ENCODE measurements around the gene DAPK3. TPM values are rescaled to one million over a fixed set of nuclear protein-coding genes. Genes with fewer than 3 reads are reported as not detected.

The DAPK3 gene
- total and polyA plus RNA-seq, 12 donors = 72.5 to 222 (median 112) TPM

GRCh38 chr19:3964256-3965194 lies 6.4 kb downstream of the DAPK3 start:
- Histone ChIP-seq H3K9me3 (no peaks in the 10 kb centered on the region), H3K27me3 (no peaks in the 10 kb centered on the region), H3K4me3 (no peak overlapping the region), H3K27ac (peak overlapping the region in 5 of 10 donors; percentile 4 to 99 (median 14)), H3K4me1 (peaks cover 29 to 62% (median 42%) of the 10 kb centered on the region in 9 donors), H3K36me3 (peaks cover 10 to 98% (median 74%) of the 10 kb centered on the region in 9 donors)
- TF ChIP-seq CTCF (IDR thresholded peaks at IDR 0.05) = no peak
- ATAC-seq = no peak
- intact Hi-C loops (cut with DNase I) = no loop called here
- WGBS, 2 donors = 84 to 85% methylated on average over 58 to 60 of the region's 60 CpGs
- DNase-seq = no peak

- ATAC-seq (peak in 1 of 8 donors; percentile 0), DNase-seq (no peak)
- Histone ChIP-seq H3K4me3 (no peak overlapping the region), H3K27me3 (no peaks in the 10 kb centered on the region), H3K4me1 (peaks cover 22 to 54% (median 33%) of the 10 kb centered on the region in 9 donors), H3K27ac (peak overlapping the region in 3 of 10 donors; percentile 9 to 23 (median 19)), H3K9me3 (no peaks in the 10 kb centered on the region), H3K36me3 (peaks cover 16 to 100% (median 83%) of the 10 kb centered on the region in 9 donors)
- no peak for TF ChIP-seq CTCF (IDR thresholded peaks at IDR 0.05)
- intact Hi-C loops (cut with DNase I) = no loop called here
- WGBS, 2 donors = 90 to 94% methylated on average over 35 of the region's 35 CpGs
Measured at GRCh38 chr19:3963458-3964255, 7.2 kb downstream of the DAPK3 start.

- DNase-seq (no peak), ATAC-seq (peak in 1 of 8 donors; percentile 2)
- Histone ChIP-seq H3K27me3 (no peaks in the 10 kb centered on the region), H3K36me3 (peaks cover 16 to 100% (median 65%) of the 10 kb centered on the region in 9 donors), H3K4me3 (no peak overlapping the region), H3K4me1 (peaks cover 0 to 29% (median 8%) of the 10 kb centered on the region in 9 donors), H3K9me3 (no peaks in the 10 kb centered on the region), H3K27ac (peak overlapping the region in 8 of 10 donors; percentile 17 to 83 (median 62))
- intact Hi-C loops (cut with DNase I) = no loop called here
- no peak for TF ChIP-seq CTCF (IDR thresholded peaks at IDR 0.05)
- 86 to 90% methylated on average over 24 of the region's 24 CpGs for WGBS, 2 donors
Measured at GRCh38 chr19:3961007-3961406, 9.9 kb downstream of the DAPK3 start.

GRCh38 chr19:3959766-3960131 lies 11.2 kb downstream of the DAPK3 start:
- 92 to 94% methylated on average over 15 of the region's 15 CpGs for WGBS, 2 donors
- ATAC-seq = peak in 1 of 8 donors; percentile 7
- Histone ChIP-seq H3K36me3 (peaks cover 16 to 96% (median 53%) of the 10 kb centered on the region in 9 donors), H3K4me1 (peaks cover 0 to 17% (median 4%) of the 10 kb centered on the region in 9 donors), H3K9me3 (no peaks in the 10 kb centered on the region), H3K27ac (no peak overlapping the region), H3K4me3 (no peak overlapping the region), H3K27me3 (no peaks in the 10 kb centered on the region)
- no peak for DNase-seq
- intact Hi-C loops (cut with DNase I) = loop anchor here in 1 of 10 donors (10.0 kb wide), 1 partner anchor 195 kb away; the partner anchor contains the start of genes APBA3 and MRPL54
- TF ChIP-seq CTCF (IDR thresholded peaks at IDR 0.05) = no peak

All from heart right ventricle (tissue), 16 donors.